Type B pancreatic cell (in vitro differentiated cells): Measurements from ENCODE around the gene GATA1. TPM values are rescaled to one million over a fixed set of nuclear protein-coding genes. Genes with fewer than 3 reads are reported as not detected.

Experiments
- DNase-seq: peaks from one replicate; pipeline ENCODE4 v3.0.0; 2021; ENCODE audit warnings: mixed read lengths; ENCODE audit not compliant: unreplicated experiment; ENCODE audit errors: extremely low spot score
- H3K27ac Mint-ChIP-seq: 2 replicates; pipeline ENCODE4 v1.8.0; 2021; ENCODE audit warnings: mild to moderate bottlenecking, mixed read lengths
- H3K27me3 Mint-ChIP-seq: 2 replicates; pipeline ENCODE4 v1.8.0; 2021; ENCODE audit warnings: mixed read lengths
- H3K36me3 Mint-ChIP-seq: 2 replicates; pipeline ENCODE4 v1.8.0; 2021; ENCODE audit warnings: mixed read lengths
- H3K4me1 Mint-ChIP-seq: one replicate; pipeline ENCODE4 v1.8.0; 2021; ENCODE audit warnings: mixed read lengths; ENCODE audit not compliant: unreplicated experiment
- H3K4me3 Mint-ChIP-seq: 2 replicates; pipeline ENCODE4 v1.8.0; 2021; ENCODE audit warnings: mild to moderate bottlenecking, mixed read lengths
- H3K9me3 Mint-ChIP-seq: 2 replicates; pipeline ENCODE4 v1.8.0; 2021; ENCODE audit warnings: mixed read lengths
- CTCF ChIP-seq: fragments of 200-600 bp; sonication (generic); conservative IDR thresholded peaks from 2 replicates; pipeline ENCODE4 v1.5.0; 2021; ENCODE audit warnings: antibody characterized with exemption, mild to moderate bottlenecking
- total RNA-seq: library from RNA; stranded (reverse); gene quantifications from 2 replicates; pipeline ENCODE4 v1.2.1, GENCODE V29; 2021; ENCODE audit warnings: low replicate concordance

The GATA1 gene
- total RNA-seq, 1 donor from 2014 or later: not detected

GRCh38 chrX:48792219-48792618 is 5.8 kb downstream of the GATA1 start:
- Mint-ChIP-seq H3K9me3 (no peaks in the 10 kb centered on the region), H3K27ac (no peak overlapping the region), H3K27me3 (peaks cover 9% of the 10 kb centered on the region), H3K4me3 (no peak overlapping the region), H3K36me3 (no peaks in the 10 kb centered on the region), H3K4me1 (no peaks in the 10 kb centered on the region)
- DNase-seq: no peak
- TF ChIP-seq CTCF: no peak

GRCh38 chrX:48793935-48794334 is 7.5 kb downstream of the GATA1 start:
- Mint-ChIP-seq H3K36me3 (no peaks in the 10 kb centered on the region), H3K4me3 (no peak overlapping the region), H3K27me3 (no peaks in the 10 kb centered on the region), H3K9me3 (no peaks in the 10 kb centered on the region), H3K4me1 (no peaks in the 10 kb centered on the region), H3K27ac (peak overlapping the region; percentile 75)
- no peak for DNase-seq
- TF ChIP-seq CTCF: no peak

GRCh38 chrX:48794340-48794910 is 8.0 kb downstream of the GATA1 start:
- Mint-ChIP-seq H3K9me3 (no peaks in the 10 kb centered on the region), H3K4me1 (no peaks in the 10 kb centered on the region), H3K4me3 (no peak overlapping the region), H3K27ac (peak overlapping the region; percentile 75), H3K36me3 (no peaks in the 10 kb centered on the region), H3K27me3 (no peaks in the 10 kb centered on the region)
- no peak for TF ChIP-seq CTCF
- DNase-seq: no peak

- no peaks in the 10 kb centered on the region for H3K9me3 Mint-ChIP-seq
- H3K4me1 Mint-ChIP-seq: no peaks in the 10 kb centered on the region
- peak overlapping the region; percentile 75 for H3K27ac Mint-ChIP-seq
- no peak for TF ChIP-seq CTCF
- H3K36me3 Mint-ChIP-seq: no peaks in the 10 kb centered on the region
- H3K4me3 Mint-ChIP-seq: no peak overlapping the region
- H3K27me3 Mint-ChIP-seq: no peaks in the 10 kb centered on the region
- DNase-seq: no peak
Measured at GRCh38 chrX:48794911-48795515, 8.6 kb downstream of the GATA1 start.

- no peak for DNase-seq
- H3K4me3 Mint-ChIP-seq: no peak overlapping the region
- no peak overlapping the region for H3K27ac Mint-ChIP-seq
- no peaks in the 10 kb centered on the region for H3K36me3 Mint-ChIP-seq
- no peaks in the 10 kb centered on the region for H3K27me3 Mint-ChIP-seq
- TF ChIP-seq CTCF: no peak
- H3K9me3 Mint-ChIP-seq: no peaks in the 10 kb centered on the region
- no peaks in the 10 kb centered on the region for H3K4me1 Mint-ChIP-seq
Measured at GRCh38 chrX:48798318-48798717, 11.9 kb downstream of the GATA1 start.
